Esophagus muscularis mucosa (tissue), 4 donors: ENCODE data around the gene GABRD. TPM values are rescaled to one million over a fixed set of nuclear protein-coding genes. Genes with fewer than 3 reads are reported as not detected.

Experiments used
- DNase-seq: peaks from one replicate; pipeline ENCODE4 v3.0.0-alpha.2; 2017; ENCODE audit errors: extremely low spot score
- H3K27ac ChIP-seq, 4 donors: fragments of 200-600 bp; sonication (generic); replicated peaks in 1 of 4; 1 replicate in 3 of 4; 2 replicates in 1 of 4; pipeline ENCODE4 v1.5.1; 2016 to 2019; ENCODE audit warnings: mild to moderate bottlenecking in 1 of 4
- H3K27me3 ChIP-seq, 4 donors: fragments of 200-600 bp; sonication (generic); one replicate each; pipeline versions ENCODE4 v1.5.1 to v1.6.0; 2016 to 2019
- H3K36me3 ChIP-seq, 4 donors: fragments of 200-600 bp; sonication (generic); one replicate each; pipeline ENCODE4 v1.5.1; 2016 to 2019
- H3K4me1 ChIP-seq, 4 donors: fragments of 200-600 bp; sonication (generic); one replicate each; pipeline ENCODE4 v1.5.1; 2016 to 2019
- H3K4me3 ChIP-seq, 4 donors: fragments of 200-600 bp; sonication (generic); 1 replicate in 2 of 4; 2 replicates in 2 of 4; pipeline ENCODE4 v1.5.1; 2016 to 2019; ENCODE audit warnings: mild to moderate bottlenecking in 4 of 4, moderate library complexity in 1 of 4
- H3K9me3 ChIP-seq, 4 donors: fragments of 200-600 bp; sonication (generic); 1 replicate in 3 of 4; 2 replicates in 1 of 4; pipeline ENCODE4 v1.5.1; 2016 to 2019
- EP300 ChIP-seq: sonication (generic); formaldehyde crosslinking; IDR thresholded peaks from one replicate; pipeline ENCODE4 v1.6.1; 2017; ENCODE audit warnings: antibody characterized with exemption
- POLR2A ChIP-seq: fragments of 450-650 bp; IDR thresholded peaks from one replicate; pipeline ENCODE4 v1.6.1; 2017; ENCODE audit warnings: antibody characterized with exemption, moderate library complexity, mild to moderate bottlenecking, low read depth
- POLR2AphosphoS5 ChIP-seq, 2 donors: sonication (generic); formaldehyde crosslinking; IDR thresholded peaks; one replicate each; pipeline ENCODE4 v1.6.1; 2017; ENCODE audit warnings: antibody characterized with exemption in 2 of 2
- WGBS: methylation state at CpG from one replicate; pipeline ENCODE4 v1.1.5; 2018; 5-methylcytosine and 5-hydroxymethylcytosine counted together
- intact Hi-C: fragments of 100-400 bp; cut with DNase I; formaldehyde crosslinking; loops from one replicate; pipeline ENCODE4 v1.15.1; 2023
- total RNA-seq, 4 donors: library from RNA; depleted of rRNA; stranded (reverse); fragments of >200 nt; gene quantifications; one replicate each; pipeline versions ENCODE4 v1.1.0 to v1.2.1, GENCODE V29; 2016
- TF ChIP-seq, protein P1 (sequence below), 3 experiments: fragments of 200-600 bp in 2 of 3; fragments of 450-650 bp in 1 of 3; sonication (generic) in 2 of 3; IDR thresholded peaks; one replicate each; pipeline ENCODE4 v1.5.1; 2017 to 2019; ENCODE audit warnings: antibody characterized with exemption in 3 of 3, mild to moderate bottlenecking in 2 of 3, moderate library complexity in 1 of 3

The GABRD gene
- total RNA-seq, 4 donors from 2014 or later, result not detected

DNA sequence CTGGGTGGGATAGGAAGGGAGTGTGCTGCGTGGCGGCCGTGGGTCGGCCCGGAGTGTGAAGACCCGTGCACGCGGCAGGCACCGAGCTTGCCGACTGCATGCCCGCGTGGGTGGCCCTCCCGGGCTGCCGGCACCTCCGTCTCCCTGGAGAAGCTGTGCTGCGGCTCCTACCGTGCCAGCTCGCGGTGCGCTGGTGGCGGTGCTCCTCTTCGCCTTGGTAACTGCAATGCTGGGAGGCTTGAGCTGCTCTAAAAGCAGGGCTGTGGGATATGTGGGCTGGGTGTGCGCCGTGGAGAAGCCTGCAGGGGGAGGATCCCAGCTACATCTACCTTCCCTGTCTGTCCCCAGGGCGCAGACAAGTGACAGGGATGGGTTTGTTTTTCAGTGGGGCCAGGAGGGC is 2.4 kb downstream of the GABRD start:
- TF ChIP-seq POLR2AphosphoS5 (IDR thresholded peaks at IDR 0.05), result no peak
- TF ChIP-seq, protein P1, sequence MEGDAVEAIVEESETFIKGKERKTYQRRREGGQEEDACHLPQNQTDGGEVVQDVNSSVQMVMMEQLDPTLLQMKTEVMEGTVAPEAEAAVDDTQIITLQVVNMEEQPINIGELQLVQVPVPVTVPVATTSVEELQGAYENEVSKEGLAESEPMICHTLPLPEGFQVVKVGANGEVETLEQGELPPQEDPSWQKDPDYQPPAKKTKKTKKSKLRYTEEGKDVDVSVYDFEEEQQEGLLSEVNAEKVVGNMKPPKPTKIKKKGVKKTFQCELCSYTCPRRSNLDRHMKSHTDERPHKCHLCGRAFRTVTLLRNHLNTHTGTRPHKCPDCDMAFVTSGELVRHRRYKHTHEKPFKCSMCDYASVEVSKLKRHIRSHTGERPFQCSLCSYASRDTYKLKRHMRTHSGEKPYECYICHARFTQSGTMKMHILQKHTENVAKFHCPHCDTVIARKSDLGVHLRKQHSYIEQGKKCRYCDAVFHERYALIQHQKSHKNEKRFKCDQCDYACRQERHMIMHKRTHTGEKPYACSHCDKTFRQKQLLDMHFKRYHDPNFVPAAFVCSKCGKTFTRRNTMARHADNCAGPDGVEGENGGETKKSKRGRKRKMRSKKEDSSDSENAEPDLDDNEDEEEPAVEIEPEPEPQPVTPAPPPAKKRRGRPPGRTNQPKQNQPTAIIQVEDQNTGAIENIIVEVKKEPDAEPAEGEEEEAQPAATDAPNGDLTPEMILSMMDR (IDR thresholded peaks at IDR 0.05), result no peak
- TF ChIP-seq POLR2A, result no peak
- TF ChIP-seq EP300, result no peak
- intact Hi-C loops, result no loop called here
- no peaks in the 10 kb centered on the region for H3K9me3 ChIP-seq
- no peak overlapping the region for H3K4me3 ChIP-seq
- H3K27ac ChIP-seq, result no peak overlapping the region
- 85% methylated on average over 20 of the region's 25 CpGs for WGBS
- peaks cover 0 to 96% (median 38%) of the 10 kb centered on the region in 4 donors for H3K27me3 ChIP-seq
- H3K4me1 ChIP-seq, result peaks cover 12 to 28% (median 26%) of the 10 kb centered on the region in 4 donors
- DNase-seq, result no peak
- H3K36me3 ChIP-seq, result no peaks in the 10 kb centered on the region

DNA sequence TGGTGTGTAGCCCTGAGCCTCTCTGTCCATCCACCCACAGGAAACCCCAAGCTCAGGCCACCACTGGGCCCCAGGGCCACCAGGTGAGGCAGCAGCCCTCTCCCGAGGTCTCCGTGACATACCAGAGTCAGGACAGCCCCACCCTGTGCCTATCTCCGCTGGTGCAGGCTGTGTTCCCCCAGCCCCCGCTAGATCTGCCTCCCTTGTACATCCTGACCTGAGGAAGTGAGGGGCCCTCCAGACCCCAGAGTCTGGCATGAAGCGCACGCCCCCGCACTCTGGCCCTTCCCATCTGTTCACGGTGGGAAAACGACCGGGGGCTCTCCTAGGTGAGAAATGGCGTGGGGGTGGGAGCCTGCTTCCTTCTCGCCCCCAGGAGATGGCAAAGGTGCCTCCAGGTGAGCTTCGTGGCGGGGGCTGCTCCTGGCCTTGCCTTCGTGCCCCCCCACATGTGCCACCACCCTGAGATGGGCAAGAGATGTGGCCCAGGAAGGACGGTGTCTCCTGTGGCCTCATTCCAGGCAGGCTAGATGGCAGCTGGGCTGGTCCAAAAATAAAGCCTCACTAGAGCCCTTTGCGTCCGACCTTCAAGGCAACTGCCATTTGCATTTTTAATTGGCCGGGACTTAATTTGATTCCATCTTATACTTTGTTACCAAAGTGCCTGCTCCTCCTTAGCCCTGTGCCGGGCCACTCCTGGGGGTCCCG is 3.1 kb downstream of the GABRD start:
- 79% methylated on average over 5 of the region's 21 CpGs for WGBS
- H3K27me3 ChIP-seq, result peaks cover 0 to 89% (median 38%) of the 10 kb centered on the region in 4 donors

DNA sequence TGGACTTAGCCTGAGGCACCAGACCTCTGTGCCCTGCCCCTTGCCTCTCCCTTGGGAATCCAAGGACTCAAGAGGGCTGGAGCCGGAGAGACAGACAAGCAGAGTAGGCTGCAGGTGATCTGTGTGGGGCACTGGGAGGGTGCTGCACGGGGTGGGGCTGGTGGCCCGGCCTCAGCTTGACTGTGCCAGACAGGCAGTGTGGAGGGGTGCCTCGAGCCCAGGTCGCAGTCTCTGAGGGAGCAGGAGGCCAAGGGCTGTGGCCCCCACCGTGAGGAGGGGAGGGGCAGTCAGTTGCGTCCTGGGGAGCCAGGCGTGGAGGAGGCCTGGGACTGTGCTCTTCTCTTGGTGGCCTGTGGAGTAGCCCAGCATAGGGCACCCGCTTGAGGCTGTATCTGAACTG is 4.0 kb downstream of the GABRD start:
- Histone ChIP-seq H3K27me3 (peaks cover 0 to 79% (median 35%) of the 10 kb centered on the region in 4 donors), H3K36me3 (no peaks in the 10 kb centered on the region), H3K4me1 (peaks cover 12 to 28% (median 26%) of the 10 kb centered on the region in 4 donors), H3K27ac (no peak overlapping the region), H3K9me3 (no peaks in the 10 kb centered on the region), H3K4me3 (no peak overlapping the region)
- TF ChIP-seq POLR2AphosphoS5 (IDR thresholded peaks at IDR 0.05) (no peak), EP300 (no peak), POLR2A (no peak)
- TF ChIP-seq, protein P1 (IDR thresholded peaks at IDR 0.05), result no peak
- DNase-seq, result no peak
- intact Hi-C loops, result no loop called here
- WGBS, result 87% methylated on average over 4 of the region's 9 CpGs

More for the DNA sequence above, 3.1 kb downstream of the GABRD start:
- DNase-seq, result no peak
- no peak for TF ChIP-seq POLR2A
- no peak for TF ChIP-seq EP300
- TF ChIP-seq, protein P1 (IDR thresholded peaks at IDR 0.05), result no peak
- no peak for TF ChIP-seq POLR2AphosphoS5 (IDR thresholded peaks at IDR 0.05)
- Histone ChIP-seq H3K36me3 (no peaks in the 10 kb centered on the region), H3K27ac (no peak overlapping the region), H3K9me3 (no peaks in the 10 kb centered on the region), H3K4me1 (peaks cover 12 to 28% (median 26%) of the 10 kb centered on the region in 4 donors), H3K4me3 (no peak overlapping the region)
- intact Hi-C loops, result no loop called here

DNA sequence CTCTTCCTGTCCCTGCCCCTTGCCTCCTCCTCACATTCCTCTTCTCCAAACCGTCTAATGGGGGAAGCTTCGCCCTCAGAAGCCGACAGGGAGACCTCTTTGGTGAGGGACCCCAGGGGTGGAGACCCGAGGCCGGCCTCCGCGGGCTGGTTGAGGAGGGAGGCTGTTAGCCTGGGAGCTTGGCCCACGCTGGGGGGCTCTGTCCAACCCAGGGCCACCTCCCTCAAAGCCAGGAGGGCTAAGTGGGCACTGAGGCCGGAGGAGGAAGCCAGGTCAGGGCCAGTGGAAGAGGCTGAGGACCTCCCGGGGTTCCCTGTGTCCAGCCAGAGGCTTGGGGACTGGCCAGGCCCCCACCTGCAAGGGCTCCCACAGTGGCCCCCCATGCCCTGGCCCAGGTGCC is 5.3 kb downstream of the GABRD start:
- no peak overlapping the region for H3K4me3 ChIP-seq
- no peak overlapping the region for H3K27ac ChIP-seq
- DNase-seq, result no peak
- TF ChIP-seq POLR2AphosphoS5 (IDR thresholded peaks at IDR 0.05), result no peak
- TF ChIP-seq, protein P1 (IDR thresholded peaks at IDR 0.05), result no peak
- 89% methylated on average over 4 of the region's 10 CpGs for WGBS
- no peaks in the 10 kb centered on the region for H3K36me3 ChIP-seq
- H3K4me1 ChIP-seq, result peaks cover 11 to 21% (median 19%) of the 10 kb centered on the region in 4 donors
- peaks cover 0 to 72% (median 29%) of the 10 kb centered on the region in 4 donors for H3K27me3 ChIP-seq
- intact Hi-C loops, result no loop called here
- H3K9me3 ChIP-seq, result no peaks in the 10 kb centered on the region
